Loucy (cell line): ENCODE measurements around the gene FUT7.

Source experiments
- CTCF ChIP-seq: fragments of 200-600 bp; sonication (generic); conservative IDR thresholded peaks from 2 replicates; pipeline ENCODE4 v1.5.1; 2014; ENCODE audit warnings: mild to moderate bottlenecking, antibody characterized with exemption, low read length
- EZH2phosphoT487 ChIP-seq: fragments of 200-600 bp; IDR thresholded peaks from 2 replicates; pipeline ENCODE4 v1.6.1; 2018; ENCODE audit warnings: antibody characterized with exemption, mild to moderate bottlenecking, moderate library complexity, borderline replicate concordance

GRCh38 chr9:137079401-137079787, 47.5 kb upstream of the FUT7 start:
- TF ChIP-seq CTCF: no peak
- TF ChIP-seq EZH2phosphoT487: no peak
